Neural crest cell (in vitro differentiated cells): ENCODE results near the gene SSPN. TPM values are rescaled to one million over a fixed set of nuclear protein-coding genes. Genes with fewer than 3 reads are reported as not detected.

ENCODE experiments used
- DNase-seq: peaks from one replicate; pipeline ENCODE4 v3.0.0; 2021; ENCODE audit warnings: low read depth, mixed read lengths, low spot score
- H3K27ac Mint-ChIP-seq: one replicate; pipeline ENCODE4 v1.8.0; 2021; ENCODE audit warnings: mild to moderate bottlenecking, mixed read lengths; ENCODE audit not compliant: unreplicated experiment
- H3K27me3 Mint-ChIP-seq: 2 replicates; pipeline ENCODE4 v1.8.0; 2021; ENCODE audit warnings: low read depth, mild to moderate bottlenecking, mixed read lengths
- H3K36me3 Mint-ChIP-seq: 2 replicates; pipeline ENCODE4 v1.8.0; 2021; ENCODE audit warnings: low read depth, mild to moderate bottlenecking, mixed read lengths
- H3K4me1 Mint-ChIP-seq: 2 replicates; pipeline ENCODE4 v1.8.0; 2021; ENCODE audit warnings: mixed read lengths
- H3K4me3 Mint-ChIP-seq: one replicate; pipeline ENCODE4 v1.8.0; 2021; ENCODE audit warnings: mild to moderate bottlenecking, mixed read lengths
- H3K9me3 Mint-ChIP-seq: 2 replicates; pipeline ENCODE4 v1.8.0; 2021; ENCODE audit warnings: mixed read lengths
- total RNA-seq: library from RNA; stranded (reverse); gene quantifications from 2 replicates; pipeline ENCODE4 v1.2.1, GENCODE V29; 2021
- TF ChIP-seq, protein P1 (sequence below): fragments of 200-600 bp; sonication (generic); conservative IDR thresholded peaks from 2 replicates; pipeline ENCODE4 v1.5.0; 2021; ENCODE audit warnings: antibody characterized with exemption, mild to moderate bottlenecking

The SSPN gene
- total RNA-seq, 1 donor from 2014 or later = 4.7 TPM

DNA sequence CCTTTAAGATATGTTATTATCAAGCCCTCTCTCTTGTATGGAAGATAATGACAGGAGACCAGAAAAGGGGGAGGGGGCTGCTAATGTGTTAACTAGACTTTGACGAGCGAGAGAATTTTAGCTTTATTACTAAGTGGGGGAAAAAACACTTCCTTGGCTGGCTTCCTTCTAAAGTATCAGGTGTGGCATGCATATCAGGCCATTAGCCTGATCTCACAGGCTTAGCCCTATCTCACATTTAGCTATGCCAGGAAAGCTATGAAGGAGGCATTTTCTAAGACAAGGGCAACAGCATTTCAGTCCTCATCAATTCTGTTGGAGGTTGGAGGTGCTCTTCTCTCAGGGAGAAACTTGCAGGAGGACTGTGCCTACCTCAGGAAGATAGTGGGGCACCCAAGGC, 9.9 kb downstream of the SSPN start:
- no peak overlapping the region for H3K27ac Mint-ChIP-seq
- no peaks in the 10 kb centered on the region for H3K27me3 Mint-ChIP-seq
- peaks cover 24% of the 10 kb centered on the region for H3K4me1 Mint-ChIP-seq
- H3K36me3 Mint-ChIP-seq = no peaks in the 10 kb centered on the region
- H3K9me3 Mint-ChIP-seq = no peaks in the 10 kb centered on the region
- TF ChIP-seq, protein P1, sequence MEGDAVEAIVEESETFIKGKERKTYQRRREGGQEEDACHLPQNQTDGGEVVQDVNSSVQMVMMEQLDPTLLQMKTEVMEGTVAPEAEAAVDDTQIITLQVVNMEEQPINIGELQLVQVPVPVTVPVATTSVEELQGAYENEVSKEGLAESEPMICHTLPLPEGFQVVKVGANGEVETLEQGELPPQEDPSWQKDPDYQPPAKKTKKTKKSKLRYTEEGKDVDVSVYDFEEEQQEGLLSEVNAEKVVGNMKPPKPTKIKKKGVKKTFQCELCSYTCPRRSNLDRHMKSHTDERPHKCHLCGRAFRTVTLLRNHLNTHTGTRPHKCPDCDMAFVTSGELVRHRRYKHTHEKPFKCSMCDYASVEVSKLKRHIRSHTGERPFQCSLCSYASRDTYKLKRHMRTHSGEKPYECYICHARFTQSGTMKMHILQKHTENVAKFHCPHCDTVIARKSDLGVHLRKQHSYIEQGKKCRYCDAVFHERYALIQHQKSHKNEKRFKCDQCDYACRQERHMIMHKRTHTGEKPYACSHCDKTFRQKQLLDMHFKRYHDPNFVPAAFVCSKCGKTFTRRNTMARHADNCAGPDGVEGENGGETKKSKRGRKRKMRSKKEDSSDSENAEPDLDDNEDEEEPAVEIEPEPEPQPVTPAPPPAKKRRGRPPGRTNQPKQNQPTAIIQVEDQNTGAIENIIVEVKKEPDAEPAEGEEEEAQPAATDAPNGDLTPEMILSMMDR = no peak
- no peak overlapping the region for H3K4me3 Mint-ChIP-seq
- DNase-seq = no peak

DNA sequence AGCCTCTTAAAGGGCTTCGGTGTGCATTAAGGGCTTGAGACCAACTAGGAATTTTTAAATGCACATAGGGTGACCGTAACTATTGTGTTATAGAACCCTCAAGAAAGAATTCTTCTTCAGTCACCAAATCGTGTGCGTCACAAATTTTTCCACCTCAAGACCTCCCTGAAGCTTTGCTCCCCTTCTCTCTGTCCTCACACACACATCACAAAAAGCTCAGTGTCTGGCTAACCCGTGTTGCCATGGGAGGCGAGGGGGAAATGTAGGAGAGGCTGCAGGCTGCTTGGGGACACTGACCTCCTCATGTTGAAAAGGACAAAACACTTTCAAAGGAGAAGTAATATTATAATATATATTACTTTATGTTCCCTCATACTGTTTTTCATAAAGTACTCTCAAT, 10.6 kb downstream of the SSPN start:
- TF ChIP-seq, protein P1 = no peak
- DNase-seq = peak; percentile 16
- no peaks in the 10 kb centered on the region for H3K36me3 Mint-ChIP-seq
- H3K27ac Mint-ChIP-seq = peak overlapping the region; percentile 63
- no peaks in the 10 kb centered on the region for H3K27me3 Mint-ChIP-seq
- peaks cover 24% of the 10 kb centered on the region for H3K4me1 Mint-ChIP-seq
- H3K4me3 Mint-ChIP-seq = peak overlapping the region; percentile 47
- no peaks in the 10 kb centered on the region for H3K9me3 Mint-ChIP-seq

DNA sequence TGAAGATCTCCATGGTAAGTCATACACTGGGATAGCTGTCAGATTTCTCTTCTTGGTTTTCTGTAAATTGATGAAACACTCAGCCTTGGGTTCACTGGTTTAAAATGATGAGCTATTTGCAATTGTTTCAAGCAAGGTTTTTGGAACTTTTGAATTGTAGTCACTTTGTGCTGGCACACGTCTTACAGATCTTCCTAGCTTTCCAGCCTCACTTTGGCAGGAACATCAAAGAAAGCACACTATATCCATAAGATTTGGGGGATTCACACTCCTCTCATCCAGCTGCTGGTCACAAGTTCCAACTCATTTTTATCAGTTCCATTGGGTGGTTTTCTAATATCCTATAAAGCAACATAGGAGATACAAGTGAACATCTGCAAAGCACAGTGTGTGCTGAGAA, 16.0 kb downstream of the SSPN start:
- Mint-ChIP-seq H3K27ac (no peak overlapping the region), H3K27me3 (no peaks in the 10 kb centered on the region), H3K4me3 (no peak overlapping the region), H3K9me3 (no peaks in the 10 kb centered on the region), H3K36me3 (no peaks in the 10 kb centered on the region), H3K4me1 (peaks cover 6% of the 10 kb centered on the region)
- DNase-seq = no peak
- TF ChIP-seq, protein P1 = no peak

DNA sequence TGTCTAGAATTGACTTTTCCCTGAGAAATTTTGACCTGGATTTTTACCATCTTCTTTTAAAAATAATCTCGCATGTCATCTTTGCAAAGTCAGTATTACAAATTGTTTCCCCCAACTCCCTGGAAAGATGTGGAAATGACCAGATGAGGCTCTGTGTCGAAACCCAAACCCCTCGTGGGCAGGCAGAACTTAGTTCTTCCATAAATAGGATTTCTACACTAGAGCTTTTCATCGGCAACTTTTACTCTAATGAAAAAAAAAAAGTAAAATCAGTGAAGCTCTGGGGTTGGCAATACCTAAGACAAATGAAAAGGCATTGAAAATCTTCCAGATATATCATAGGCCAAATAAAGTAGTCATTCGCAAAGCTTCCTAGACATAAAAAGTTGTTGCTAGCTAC, 17.0 kb downstream of the SSPN start:
- peak overlapping the region; percentile 12 for H3K27ac Mint-ChIP-seq
- H3K36me3 Mint-ChIP-seq = no peaks in the 10 kb centered on the region
- no peaks in the 10 kb centered on the region for H3K4me1 Mint-ChIP-seq
- no peaks in the 10 kb centered on the region for H3K27me3 Mint-ChIP-seq
- no peaks in the 10 kb centered on the region for H3K9me3 Mint-ChIP-seq
- H3K4me3 Mint-ChIP-seq = no peak overlapping the region
- TF ChIP-seq, protein P1 = no peak
- no peak for DNase-seq

DNA sequence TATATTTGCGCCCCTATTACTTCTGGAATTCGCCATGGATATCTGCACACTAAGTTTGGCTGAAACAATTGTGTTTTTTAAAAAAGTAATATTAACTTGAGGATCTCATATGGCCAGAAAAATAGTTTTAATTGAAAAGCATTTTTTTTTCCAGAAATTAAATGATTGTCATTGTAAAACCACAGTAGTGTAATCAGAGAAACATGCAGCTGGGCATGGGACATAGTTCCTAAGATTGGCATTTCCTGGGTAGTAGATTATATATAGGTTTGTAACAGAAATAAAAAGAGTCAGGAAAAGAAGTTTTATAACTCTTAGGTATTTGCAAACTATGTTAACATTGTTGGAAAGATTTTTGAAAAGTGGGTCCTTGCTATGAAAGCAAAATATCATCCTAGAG, 17.6 kb downstream of the SSPN start:
- DNase-seq = no peak
- H3K4me3 Mint-ChIP-seq = no peak overlapping the region
- no peak overlapping the region for H3K27ac Mint-ChIP-seq
- no peaks in the 10 kb centered on the region for H3K36me3 Mint-ChIP-seq
- no peaks in the 10 kb centered on the region for H3K9me3 Mint-ChIP-seq
- TF ChIP-seq, protein P1 = no peak
- H3K27me3 Mint-ChIP-seq = no peaks in the 10 kb centered on the region
- H3K4me1 Mint-ChIP-seq = no peaks in the 10 kb centered on the region

DNA sequence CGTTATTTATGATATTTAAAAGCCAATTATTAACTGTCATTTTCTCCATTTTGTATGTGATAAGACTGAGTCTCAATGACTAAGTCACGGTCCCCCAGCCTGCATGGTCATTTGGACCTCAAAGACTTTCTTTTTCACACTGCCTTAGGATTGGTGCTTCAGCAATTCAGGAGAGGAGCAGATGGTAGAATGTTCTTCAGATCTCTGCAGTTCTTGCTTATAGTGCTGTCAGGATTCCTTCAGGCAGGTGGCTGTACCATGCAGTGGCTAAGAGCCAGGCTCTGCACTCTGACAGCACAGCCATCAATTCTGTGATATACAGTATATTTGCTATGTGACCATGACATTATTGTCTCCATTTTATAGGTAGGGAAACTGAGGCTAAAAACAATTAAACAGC, 18.7 kb downstream of the SSPN start:
- no peak overlapping the region for H3K27ac Mint-ChIP-seq
- no peak for DNase-seq

More for the DNA sequence above, 18.7 kb downstream of the SSPN start:
- Mint-ChIP-seq H3K4me1 (no peaks in the 10 kb centered on the region), H3K4me3 (no peak overlapping the region), H3K9me3 (no peaks in the 10 kb centered on the region), H3K27me3 (no peaks in the 10 kb centered on the region), H3K36me3 (no peaks in the 10 kb centered on the region)
- TF ChIP-seq, protein P1 = no peak
